T-cell (primary cell): ENCODE measurements around the gene SORCS1. TPM values are rescaled to one million over a fixed set of nuclear protein-coding genes. Genes with fewer than 3 reads are reported as not detected.

Experiments used
- ATAC-seq, 4 experiments: fragments of 200-7000 bp in 3 of 4; fragments of 150-1000 bp in 1 of 4; cut with Tn5 transposase; replicated peaks in 1 of 4; 1 replicate in 3 of 4; 2 replicates in 1 of 4; pipeline ENCODE4 v1.10.0; 2021; ENCODE audit warnings: moderate library complexity in 3 of 4, mild to moderate bottlenecking in 2 of 4, moderate number of reproducible peaks in 1 of 4
- CTCF ChIA-PET, 2 donors: fragments of 300-600 bp; sonication (Branson Sonifier 250); formaldehyde crosslinking; loops; one replicate each; lab custom pipeline; 2022; ENCODE audit warnings: antibody characterized with exemption in 2 of 2; lab: Charles Lee
- POLR2A ChIA-PET, 2 donors: fragments of 300-600 bp; sonication (Branson Sonifier 250); formaldehyde crosslinking; loops; one replicate each; lab custom pipeline; 2022; ENCODE audit warnings: antibody characterized with exemption in 2 of 2; lab: Charles Lee
- DNase-seq, 35 experiments: peaks; one replicate each; pipeline versions ENCODE4 v3.0.0 to v3.0.0-alpha.2; 2013 to 2023
- H3K27ac ChIP-seq: one replicate; pipeline ENCODE4 v1.5.1; 2013; ENCODE audit warnings: low read length
- H3K27me3 ChIP-seq, 2 experiments: replicated peaks in 1 of 2; 1 replicate in 1 of 2; 2 replicates in 1 of 2; pipeline versions ENCODE4 v1.6.1 to v1.7.0; 2013; ENCODE audit warnings: low read length in 1 of 2, mixed read lengths in 1 of 2; ENCODE audit not compliant: control insufficient read depth in 2 of 2, insufficient read depth in 2 of 2; ENCODE audit errors: extremely low read depth in 1 of 2
- H3K36me3 ChIP-seq, 2 donors: 1 replicate in 1 of 2; 2 replicates in 1 of 2; pipeline versions ENCODE4 v1.6.1 to v1.7.0; 2013; ENCODE audit warnings: low read length in 1 of 2; ENCODE audit not compliant: control insufficient read depth in 2 of 2, insufficient read depth in 1 of 2; ENCODE audit errors: extremely low read depth in 1 of 2
- H3K4me1 ChIP-seq, 2 experiments: 1 replicate in 1 of 2; 2 replicates in 1 of 2; pipeline versions ENCODE4 v1.6.1 to v1.7.0; 2013; ENCODE audit warnings: low read length in 2 of 2, mixed read lengths in 1 of 2; ENCODE audit not compliant: insufficient read depth in 2 of 2, control insufficient read depth in 1 of 2; ENCODE audit errors: extremely low read depth in 1 of 2
- H3K4me3 ChIP-seq, 2 donors: 1 replicate in 1 of 2; 2 replicates in 1 of 2; pipeline versions ENCODE4 v1.5.1 to v1.7.0; 2013; ENCODE audit warnings: mild to moderate bottlenecking in 2 of 2, low read length in 1 of 2, moderate library complexity in 1 of 2; ENCODE audit not compliant: control insufficient read depth in 1 of 2; ENCODE audit errors: extremely low read depth in 1 of 2
- H3K9me3 ChIP-seq: 2 replicates; pipeline ENCODE4 v1.7.0; 2013
- H3K27ac Mint-ChIP-seq, 2 donors: one replicate each; pipeline ENCODE4 v1.8.0; 2020 to 2021; ENCODE audit warnings: mild to moderate bottlenecking in 2 of 2, mixed read lengths in 2 of 2
- H3K27me3 Mint-ChIP-seq, 2 donors: one replicate each; pipeline ENCODE4 v1.8.0; 2021 to 2022; ENCODE audit warnings: mixed read lengths in 2 of 2
- H3K36me3 Mint-ChIP-seq: one replicate; pipeline ENCODE4 v1.8.0; 2021; ENCODE audit warnings: mixed read lengths
- H3K4me1 Mint-ChIP-seq, 3 donors: one replicate each; pipeline ENCODE4 v1.8.0; 2020 to 2022; ENCODE audit warnings: mixed read lengths in 3 of 3, mild to moderate bottlenecking in 1 of 3
- H3K4me3 Mint-ChIP-seq, 3 donors: one replicate each; pipeline ENCODE4 v1.8.0; 2020 to 2022; ENCODE audit warnings: mild to moderate bottlenecking in 3 of 3, mixed read lengths in 3 of 3, moderate library complexity in 3 of 3
- H3K9me3 Mint-ChIP-seq, 3 donors: one replicate each; pipeline ENCODE4 v1.8.0; 2020 to 2022; ENCODE audit warnings: mixed read lengths in 3 of 3
- WGBS: methylation state at CpG from one replicate; pipeline ENCODE4 v1.1.5; 2013; ENCODE audit warnings: missing lambda C conversion rate; ENCODE audit not compliant: insufficient coverage; 5-methylcytosine and 5-hydroxymethylcytosine counted together
- total RNA-seq, 35 experiments: library from RNA in 6 of 35; stranded (reverse) in 6 of 35; fragments of 120-200 nt in 1 of 35; gene quantifications; one replicate each; pipeline versions ENCODE4 v1.2.1 to v1.2.4 and lab custom pipeline; 2013 to 2026

SORCS1 gene
- total RNA-seq, 5 donors from 2014 or later (not counting 1 experiment from before 2014, with no cell fraction given), result not detected

- Mint-ChIP-seq H3K4me3 (no peak overlapping the region), H3K9me3 (peaks cover 5 to 18% (median 10%) of the 10 kb centered on the region in 3 donors), H3K27ac (no peak overlapping the region), H3K36me3 (no peaks in the 10 kb centered on the region), H3K4me1 (no peaks in the 10 kb centered on the region), H3K27me3 (no peaks in the 10 kb centered on the region)
- Histone ChIP-seq H3K4me1 (no peaks in the 10 kb centered on the region), H3K36me3 (no peaks in the 10 kb centered on the region), H3K27ac (no peak overlapping the region), H3K4me3 (no peak overlapping the region), H3K9me3 (no peaks in the 10 kb centered on the region), H3K27me3 (no peaks in the 10 kb centered on the region)
- DNase-seq, result no peak
- no CpG with 5 or more reads among the region's 3 CpGs for WGBS
- ChIA-PET CTCF (no interaction called here), POLR2A (no interaction called here)
- no peak for ATAC-seq
Observed at GRCh38 chr10:107011105-107011504, 153.4 kb downstream of the SORCS1 start.

- Mint-ChIP-seq H3K9me3 (peaks cover 5 to 21% (median 9%) of the 10 kb centered on the region in 3 donors), H3K27ac (no peak overlapping the region), H3K4me3 (no peak overlapping the region), H3K27me3 (no peaks in the 10 kb centered on the region), H3K4me1 (no peaks in the 10 kb centered on the region), H3K36me3 (no peaks in the 10 kb centered on the region)
- CTCF ChIA-PET, result no interaction called here
- POLR2A ChIA-PET, result no interaction called here
- Histone ChIP-seq H3K9me3 (no peaks in the 10 kb centered on the region), H3K36me3 (no peaks in the 10 kb centered on the region), H3K4me3 (no peak overlapping the region), H3K27ac (no peak overlapping the region), H3K27me3 (no peaks in the 10 kb centered on the region), H3K4me1 (no peaks in the 10 kb centered on the region)
- ATAC-seq (no peak), DNase-seq (no peak)
- WGBS, result 43% methylated on average over 1 of the region's 8 CpGs
Observed at GRCh38 chr10:107010531-107010930, 154.0 kb downstream of the SORCS1 start.

GRCh38 chr10:107004362-107004761 is 160.1 kb downstream of the SORCS1 start:
- Histone ChIP-seq H3K27ac (no peak overlapping the region), H3K4me1 (no peaks in the 10 kb centered on the region), H3K27me3 (no peaks in the 10 kb centered on the region), H3K9me3 (no peaks in the 10 kb centered on the region), H3K36me3 (no peaks in the 10 kb centered on the region), H3K4me3 (no peak overlapping the region)
- Mint-ChIP-seq H3K4me3 (no peak overlapping the region), H3K27me3 (no peaks in the 10 kb centered on the region), H3K4me1 (no peaks in the 10 kb centered on the region), H3K9me3 (peaks cover 2 to 12% (median 3%) of the 10 kb centered on the region in 3 donors), H3K36me3 (no peaks in the 10 kb centered on the region), H3K27ac (no peak overlapping the region)
- WGBS, result no CpG with 5 or more reads among the region's 2 CpGs
- POLR2A ChIA-PET, result no interaction called here
- ATAC-seq (no peak), DNase-seq (no peak)
- CTCF ChIA-PET, result no interaction called here

- Histone ChIP-seq H3K27ac (no peak overlapping the region), H3K4me1 (no peaks in the 10 kb centered on the region), H3K27me3 (no peaks in the 10 kb centered on the region), H3K36me3 (no peaks in the 10 kb centered on the region), H3K9me3 (no peaks in the 10 kb centered on the region), H3K4me3 (no peak overlapping the region)
- no peaks in the 10 kb centered on the region for H3K36me3 Mint-ChIP-seq
- DNase-seq (no peak), ATAC-seq (no peak)
- no peaks in the 10 kb centered on the region for H3K4me1 Mint-ChIP-seq
- no peak overlapping the region for H3K27ac Mint-ChIP-seq
- no peak overlapping the region for H3K4me3 Mint-ChIP-seq
- ChIA-PET CTCF (no interaction called here), POLR2A (no interaction called here)
- peaks cover 3 to 7% (median 5%) of the 10 kb centered on the region in 3 donors for H3K9me3 Mint-ChIP-seq
- WGBS, result no CpG with 5 or more reads among the region's 3 CpGs
- H3K27me3 Mint-ChIP-seq, result no peaks in the 10 kb centered on the region
Observed at GRCh38 chr10:107002068-107002467, 162.4 kb downstream of the SORCS1 start.

GRCh38 chr10:106999118-106999707 is 165.3 kb downstream of the SORCS1 start:
- no peaks in the 10 kb centered on the region for H3K9me3 ChIP-seq
- H3K4me3 Mint-ChIP-seq, result no peak overlapping the region
- H3K27ac Mint-ChIP-seq, result no peak overlapping the region
- DNase-seq, result no peak
- no peaks in the 10 kb centered on the region for H3K4me1 ChIP-seq
- no peaks in the 10 kb centered on the region for H3K36me3 ChIP-seq
- ChIA-PET CTCF (no interaction called here), POLR2A (no interaction called here)
- H3K4me1 Mint-ChIP-seq, result no peaks in the 10 kb centered on the region
- no peaks in the 10 kb centered on the region for H3K36me3 Mint-ChIP-seq
- H3K9me3 Mint-ChIP-seq, result peaks cover 3 to 13% (median 5%) of the 10 kb centered on the region in 3 donors
- no peak overlapping the region for H3K4me3 ChIP-seq
- no peak overlapping the region for H3K27ac ChIP-seq
- H3K27me3 ChIP-seq, result no peaks in the 10 kb centered on the region
- no peaks in the 10 kb centered on the region for H3K27me3 Mint-ChIP-seq
- 74% methylated on average over 2 of the region's 3 CpGs for WGBS
- ATAC-seq, result no peak

- no peak overlapping the region for H3K4me3 ChIP-seq
- no CpG with 5 or more reads among the region's 4 CpGs for WGBS
- POLR2A ChIA-PET, result no interaction called here
- Mint-ChIP-seq H3K36me3 (no peaks in the 10 kb centered on the region), H3K27ac (no peak overlapping the region), H3K27me3 (no peaks in the 10 kb centered on the region), H3K9me3 (peaks cover 0 to 11% (median 5%) of the 10 kb centered on the region in 3 donors), H3K4me3 (no peak overlapping the region), H3K4me1 (no peaks in the 10 kb centered on the region)
- ATAC-seq, result no peak
- no peak overlapping the region for H3K27ac ChIP-seq
- H3K4me1 ChIP-seq, result no peaks in the 10 kb centered on the region
- H3K36me3 ChIP-seq, result no peaks in the 10 kb centered on the region
- CTCF ChIA-PET, result no interaction called here
- no peaks in the 10 kb centered on the region for H3K9me3 ChIP-seq
- DNase-seq, result peak in 1 of 35 experiments; percentile 13
- H3K27me3 ChIP-seq, result no peaks in the 10 kb centered on the region
Observed at GRCh38 chr10:106997721-106998120, 166.8 kb downstream of the SORCS1 start.
